ENCODE data around the gene TOX3.

DNA sequence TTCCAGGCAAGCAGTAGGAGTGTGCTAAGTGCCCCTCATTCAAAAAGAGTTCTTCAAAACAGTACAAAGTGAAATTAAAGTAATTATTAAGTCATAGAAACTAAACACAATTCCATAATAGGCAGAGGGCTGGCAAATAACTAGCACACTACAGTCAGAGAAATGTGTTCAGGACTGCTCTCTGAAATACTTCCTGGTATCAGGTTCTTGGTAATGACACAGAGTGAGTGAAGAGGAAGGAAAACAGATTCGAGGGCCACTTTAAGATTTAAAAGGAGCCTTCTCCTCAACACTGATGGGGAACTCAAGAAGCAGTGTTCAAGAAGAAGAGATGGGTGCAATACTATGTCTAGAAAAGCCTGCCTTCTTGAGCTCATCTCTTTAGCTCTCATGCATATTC lies 139.2 kb downstream of the TOX3 start:
- TF ChIP-seq POLR2A (IDR thresholded peaks at IDR 0.05; ENCODE audit: low read depth) (no peak), EP300 (IDR thresholded peaks at IDR 0.05) (no peak)
- TF ChIP-seq, protein P1, sequence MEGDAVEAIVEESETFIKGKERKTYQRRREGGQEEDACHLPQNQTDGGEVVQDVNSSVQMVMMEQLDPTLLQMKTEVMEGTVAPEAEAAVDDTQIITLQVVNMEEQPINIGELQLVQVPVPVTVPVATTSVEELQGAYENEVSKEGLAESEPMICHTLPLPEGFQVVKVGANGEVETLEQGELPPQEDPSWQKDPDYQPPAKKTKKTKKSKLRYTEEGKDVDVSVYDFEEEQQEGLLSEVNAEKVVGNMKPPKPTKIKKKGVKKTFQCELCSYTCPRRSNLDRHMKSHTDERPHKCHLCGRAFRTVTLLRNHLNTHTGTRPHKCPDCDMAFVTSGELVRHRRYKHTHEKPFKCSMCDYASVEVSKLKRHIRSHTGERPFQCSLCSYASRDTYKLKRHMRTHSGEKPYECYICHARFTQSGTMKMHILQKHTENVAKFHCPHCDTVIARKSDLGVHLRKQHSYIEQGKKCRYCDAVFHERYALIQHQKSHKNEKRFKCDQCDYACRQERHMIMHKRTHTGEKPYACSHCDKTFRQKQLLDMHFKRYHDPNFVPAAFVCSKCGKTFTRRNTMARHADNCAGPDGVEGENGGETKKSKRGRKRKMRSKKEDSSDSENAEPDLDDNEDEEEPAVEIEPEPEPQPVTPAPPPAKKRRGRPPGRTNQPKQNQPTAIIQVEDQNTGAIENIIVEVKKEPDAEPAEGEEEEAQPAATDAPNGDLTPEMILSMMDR (IDR thresholded peaks at IDR 0.05), result no peak
